K562 (cell line): ENCODE results near the gene ATP4B. TPM values are rescaled to one million over a fixed set of nuclear protein-coding genes. Genes with fewer than 3 reads are reported as not detected.

ENCODE experiments used
- ATAC-seq: fragments of 200-7000 bp; cut with Tn5 transposase; 3 replicates; pipeline ENCODE4 v1.9.1; 2020; ENCODE audit warnings: moderate library complexity
- BruUV-seq: library from RNA; stranded (reverse); fragments of 400-500 nt; replicated peaks from 2 replicates; lab custom pipeline; 2021; lab: Mats Ljungman, UMichigan
- CTCF ChIA-PET: fragments of 300-600 bp; formaldehyde crosslinking; extraction: SDS; loops from one replicate; lab custom pipeline; 2021; ENCODE audit warnings: low intra/inter-chr PET ratio; lab: Yijun Ruan, JAX
- POLR2A ChIA-PET: fragments of 300-600, 350-650 bp; sonication (Branson Sonifier 250); formaldehyde crosslinking; extraction: SDS; loops from one replicate; lab custom pipeline; 2021; ENCODE audit warnings: antibody characterized with exemption, inconsistent platforms; lab: Yijun Ruan, JAX
- DNase-seq, 4 experiments: peaks; one replicate each; pipeline versions ENCODE4 v3.0.0 to v3.0.0-alpha.2; 2011 to 2018; ENCODE audit warnings: low spot score in 3 of 4, mixed read lengths in 3 of 4; ENCODE audit errors: extremely low read depth in 1 of 4
- FAIRE-seq: peaks from 2 replicates; lab custom pipeline; 2011; peaks lifted over from hg19 to GRCh38; lab: Jason Lieb, UNC
- H2AFZ ChIP-seq: 2 replicates; pipeline ENCODE4 v1.6.0; 2011; ENCODE audit warnings: low read depth, low read length, control low read depth, inconsistent platforms
- H3K27ac ChIP-seq: fragments of 200-600 bp; 3 replicates; pipeline ENCODE4 v1.8.0; 2011; ENCODE audit warnings: low read depth, mild to moderate bottlenecking, control low read depth, inconsistent platforms, low read length, moderate library complexity, mixed read lengths; ENCODE audit errors: extremely low read depth
- H3K27me3 ChIP-seq, 2 experiments: fragments of 300-600 bp in 1 of 2; 2 replicates in 1 of 2; 3 replicates in 1 of 2; pipeline versions ENCODE4 v1.6.0 to v1.8.0; 2011; ENCODE audit warnings: inconsistent platforms in 2 of 2, low read length in 2 of 2, mild to moderate bottlenecking in 1 of 2, mixed read lengths in 1 of 2, moderate library complexity in 1 of 2; ENCODE audit not compliant: control insufficient read depth in 2 of 2, insufficient read depth in 2 of 2
- H3K36me3 ChIP-seq: fragments of 300-600 bp; 3 replicates; pipeline ENCODE4 v1.8.0; 2011; ENCODE audit warnings: mild to moderate bottlenecking, low read length, inconsistent platforms; ENCODE audit not compliant: control insufficient read depth, insufficient read depth
- H3K4me1 ChIP-seq, 2 experiments: fragments of 200-600 bp in 1 of 2; replicated peaks in 1 of 2; 2 replicates in 1 of 2; 3 replicates in 1 of 2; pipeline versions ENCODE4 v1.5.1 to v1.8.0; 2011; ENCODE audit warnings: inconsistent platforms in 2 of 2, low read length in 2 of 2, mild to moderate bottlenecking in 1 of 2, mixed read lengths in 1 of 2, moderate library complexity in 1 of 2; ENCODE audit not compliant: control insufficient read depth in 2 of 2, insufficient read depth in 2 of 2
- H3K4me2 ChIP-seq: 2 replicates; pipeline ENCODE4 v1.6.1; 2011; ENCODE audit warnings: low read length, control low read depth, inconsistent platforms, mixed read lengths; ENCODE audit not compliant: insufficient read depth
- H3K4me3 ChIP-seq: fragments of 200-600 bp; sonication (generic), shearing (Covaris generic); 2 replicates; pipeline ENCODE4 v1.5.1; 2016; ENCODE audit warnings: control low read depth, inconsistent platforms
- H3K79me2 ChIP-seq: fragments of 200-600 bp; 3 replicates; pipeline ENCODE4 v1.8.0; 2011; ENCODE audit warnings: low read length, inconsistent platforms; ENCODE audit not compliant: control insufficient read depth, insufficient read depth
- H3K9ac ChIP-seq, 2 experiments: 2 replicates each; pipeline versions ENCODE4 v1.6.0 to v1.6.1; 2011; ENCODE audit warnings: low read depth in 2 of 2, low read length in 2 of 2, control low read depth in 1 of 2, inconsistent platforms in 1 of 2, mild to moderate bottlenecking in 1 of 2, mixed read lengths in 1 of 2; ENCODE audit not compliant: insufficient read depth in 1 of 2
- H3K9me1 ChIP-seq: one replicate; pipeline ENCODE4 v1.6.0; 2011; ENCODE audit warnings: inconsistent platforms, mild to moderate bottlenecking, low read length, moderate library complexity; ENCODE audit not compliant: control insufficient read depth, insufficient read depth
- H3K9me3 ChIP-seq: replicated peaks from 2 replicates; pipeline ENCODE4 v1.5.1; 2011; ENCODE audit warnings: low read depth, low read length, inconsistent platforms; ENCODE audit not compliant: control insufficient read depth, insufficient read depth
- H4K20me1 ChIP-seq: replicated peaks from 2 replicates; pipeline ENCODE4 v1.6.1; 2011; ENCODE audit warnings: low read length, inconsistent platforms, mixed read lengths; ENCODE audit not compliant: control insufficient read depth, insufficient read depth
- NR2C2 ChIP-seq, 2 experiments: fragments of 200-800 bp in 1 of 2; sonication (Bioruptor generic) in 1 of 2; sonication (generic) in 1 of 2; formaldehyde crosslinking in 1 of 2; IDR thresholded peaks; 2 replicates each; pipeline versions ENCODE4 v1.6.1 to v1.8.0; 2016 to 2022; ENCODE audit warnings: mild to moderate bottlenecking in 1 of 2, missing compliant biosample characterization in 1 of 2, missing genetic modification characterization in 1 of 2, missing genetic modification reagents in 1 of 2
- SOX6 ChIP-seq: fragments of 450-650 bp; IDR thresholded peaks from 2 replicates; pipeline ENCODE4 v1.6.1; 2014; ENCODE audit warnings: mild to moderate bottlenecking
- ZNF165 ChIP-seq: fragments of 250-450 bp; sonication (Bioruptor Pico); IDR thresholded peaks from 2 replicates; pipeline ENCODE4 v1.4.0; 2020; ENCODE audit warnings: borderline replicate concordance
- ZNF431 ChIP-seq: sonication (generic); formaldehyde crosslinking; IDR thresholded peaks from 2 replicates; pipeline ENCODE4 v1.8.0; 2022; ENCODE audit warnings: mild to moderate bottlenecking, missing genetic modification reagents
- WGBS: fragments of 100-300 bp; shearing (Covaris generic); methylation state at CpG from one replicate; pipeline ENCODE4 v1.1.6; 2016; ENCODE audit warnings: low coverage, mixed read lengths; ENCODE audit not compliant: insufficient coverage; ENCODE audit errors: missing lambda C conversion rate; 5-methylcytosine and 5-hydroxymethylcytosine counted together
- in situ Hi-C: fragments of 300-500 bp; cut with MboI; formaldehyde crosslinking; loops from 4 replicates; pipeline ENCODE4 v1.15.0; 2018; ENCODE audit warnings: inconsistent platforms, mixed read lengths
- intact Hi-C: fragments of 100-400 bp; cut with micrococcal nuclease; formaldehyde crosslinking; loops from 2 replicates; pipeline ENCODE4 v1.14.2; 2022
- polyA plus RNA-seq, 8 experiments: library from polyadenylated mRNA; depleted of rRNA in 4 of 8; stranded (reverse) in 5 of 8; unstranded in 3 of 8; fragments of >200 nt; fragmentation: Nextera tagmentation in 2 of 8; fragmentation: Illumina TruSeq in 1 of 8; extraction: Ambion mirVana in 2 of 8; extraction: Trizol in 1 of 8; gene quantifications; 2 replicates each; pipeline versions ENCODE4 v1.2.1 to v1.2.3, GENCODE V29; 2011 to 2014; ENCODE audit warnings: inconsistent platforms in 1 of 8, missing spikeins in 1 of 8
- total RNA-seq, 7 experiments: library from RNA; depleted of rRNA in 6 of 7; stranded (reverse); fragments of >200 nt in 6 of 7; fragmentation: Illumina TruSeq in 2 of 7; extraction: Trizol in 2 of 7; gene quantifications; 2 replicates each; pipeline versions ENCODE4 v1.2.1 to v1.2.3, GENCODE V29; 2011 to 2021; ENCODE audit warnings: low replicate concordance in 1 of 7
- TF ChIP-seq, protein P1 (sequence below): fragments of 250-450 bp; sonication (Bioruptor Pico); IDR thresholded peaks from 2 replicates; pipeline ENCODE4 v1.4.0; 2020; ENCODE audit warnings: mild to moderate bottlenecking, moderate library complexity
- TF ChIP-seq, protein P2 (sequence below): fragments of 250-450 bp; sonication (Bioruptor Pico); IDR thresholded peaks from 2 replicates; pipeline ENCODE4 v1.4.0; 2020

The ATP4B gene
- total and polyA plus RNA-seq, 9 of the 15 experiments (the other 6 are each of a cell fraction or from before 2014, with no cell fraction given) = not detected

- Histone ChIP-seq H4K20me1 (no peaks in the 10 kb centered on the region), H2AFZ (no peak overlapping the region), H3K9ac (no peak overlapping the region), H3K27me3 (no peaks in the 10 kb centered on the region), H3K4me2 (no peak overlapping the region), H3K9me1 (no peaks in the 10 kb centered on the region), H3K36me3 (peaks cover 87% of the 10 kb centered on the region; the same call in 2 of the 3 replicates), H3K4me1 (no peaks in the 10 kb centered on the region), H3K9me3 (no peaks in the 10 kb centered on the region), H3K27ac (no peak overlapping the region), H3K79me2 (peaks cover 48% of the 10 kb centered on the region), H3K4me3 (no peak overlapping the region)
- no TSS peak for BruUV-seq
- ATAC-seq (no peak), FAIRE-seq (no peak), DNase-seq (no peak)
- intact Hi-C loops = no loop called here
- TF ChIP-seq SOX6 (no peak), NR2C2 (CRISPR knock-in tag; IDR thresholded peaks at IDR 0.05) (no peak), NR2C2 (tag; IDR thresholded peaks at IDR 0.05) (no peak), ZNF165 (CRISPR knock-in tag) (no peak), ZNF431 (CRISPR knock-in tag) (no peak)
- TF ChIP-seq, protein P1, sequence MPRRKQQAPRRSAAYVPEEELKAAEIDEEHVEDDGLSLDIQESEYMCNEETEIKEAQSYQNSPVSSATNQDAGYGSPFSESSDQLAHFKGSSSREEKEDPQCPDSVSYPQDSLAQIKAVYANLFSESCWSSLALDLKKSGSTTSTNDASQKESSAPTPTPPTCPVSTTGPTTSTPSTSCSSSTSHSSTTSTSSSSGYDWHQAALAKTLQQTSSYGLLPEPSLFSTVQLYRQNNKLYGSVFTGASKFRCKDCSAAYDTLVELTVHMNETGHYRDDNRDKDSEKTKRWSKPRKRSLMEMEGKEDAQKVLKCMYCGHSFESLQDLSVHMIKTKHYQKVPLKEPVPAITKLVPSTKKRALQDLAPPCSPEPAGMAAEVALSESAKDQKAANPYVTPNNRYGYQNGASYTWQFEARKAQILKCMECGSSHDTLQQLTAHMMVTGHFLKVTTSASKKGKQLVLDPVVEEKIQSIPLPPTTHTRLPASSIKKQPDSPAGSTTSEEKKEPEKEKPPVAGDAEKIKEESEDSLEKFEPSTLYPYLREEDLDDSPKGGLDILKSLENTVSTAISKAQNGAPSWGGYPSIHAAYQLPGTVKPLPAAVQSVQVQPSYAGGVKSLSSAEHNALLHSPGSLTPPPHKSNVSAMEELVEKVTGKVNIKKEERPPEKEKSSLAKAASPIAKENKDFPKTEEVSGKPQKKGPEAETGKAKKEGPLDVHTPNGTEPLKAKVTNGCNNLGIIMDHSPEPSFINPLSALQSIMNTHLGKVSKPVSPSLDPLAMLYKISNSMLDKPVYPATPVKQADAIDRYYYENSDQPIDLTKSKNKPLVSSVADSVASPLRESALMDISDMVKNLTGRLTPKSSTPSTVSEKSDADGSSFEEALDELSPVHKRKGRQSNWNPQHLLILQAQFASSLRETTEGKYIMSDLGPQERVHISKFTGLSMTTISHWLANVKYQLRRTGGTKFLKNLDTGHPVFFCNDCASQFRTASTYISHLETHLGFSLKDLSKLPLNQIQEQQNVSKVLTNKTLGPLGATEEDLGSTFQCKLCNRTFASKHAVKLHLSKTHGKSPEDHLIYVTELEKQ (CRISPR knock-in tag) = no peak
- TF ChIP-seq, protein P2, sequence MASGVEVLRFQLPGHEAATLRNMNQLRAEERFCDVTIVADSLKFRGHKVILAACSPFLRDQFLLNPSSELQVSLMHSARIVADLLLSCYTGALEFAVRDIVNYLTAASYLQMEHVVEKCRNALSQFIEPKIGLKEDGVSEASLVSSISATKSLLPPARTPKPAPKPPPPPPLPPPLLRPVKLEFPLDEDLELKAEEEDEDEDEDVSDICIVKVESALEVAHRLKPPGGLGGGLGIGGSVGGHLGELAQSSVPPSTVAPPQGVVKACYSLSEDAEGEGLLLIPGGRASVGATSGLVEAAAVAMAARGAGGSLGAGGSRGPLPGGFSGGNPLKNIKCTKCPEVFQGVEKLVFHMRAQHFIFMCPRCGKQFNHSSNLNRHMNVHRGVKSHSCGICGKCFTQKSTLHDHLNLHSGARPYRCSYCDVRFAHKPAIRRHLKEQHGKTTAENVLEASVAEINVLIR (CRISPR knock-in tag) = no peak
- in situ Hi-C loops = no loop called here
- 91% methylated on average over 9 of the region's 17 CpGs for WGBS
- ChIA-PET POLR2A (no interaction called here), CTCF (no interaction called here)
Measured at GRCh38 chr13:113629866-113630265, 28.1 kb downstream of the ATP4B start.
